CD4-positive, alpha-beta T cell treated with Interleukin-10 for 1 hour (primary cell): ENCODE measurements around the gene QDPR.
"Not testable (repeated sequence)": the region's sequence is repeated elsewhere in the genome, so short reads cannot be mapped to it uniquely, and the experiment has no call there.

ENCODE experiments used
- DNase-seq: peaks from one replicate; pipeline ENCODE4 v3.0.0-alpha.2; 2020

The QDPR gene

DNA sequence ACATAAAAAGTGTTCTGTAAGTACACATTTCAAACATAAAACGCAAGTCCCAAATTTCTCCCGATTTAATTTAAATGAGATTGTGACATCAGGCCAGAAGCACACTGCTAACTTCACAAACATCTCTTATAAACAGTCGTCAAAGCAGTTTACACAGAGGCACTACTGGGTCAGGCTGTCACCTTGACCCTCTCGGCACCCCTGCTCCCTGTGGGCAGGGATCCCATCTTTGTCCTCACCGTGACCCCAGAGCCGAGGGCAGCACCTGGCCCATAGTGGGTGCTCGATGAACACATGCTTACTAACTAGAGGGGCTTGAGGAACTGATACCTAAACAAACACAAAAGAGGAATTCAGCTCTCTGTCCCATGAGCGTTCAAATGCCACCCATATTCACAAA, 22.2 kb downstream of the QDPR start:
- no peak for DNase-seq

DNA sequence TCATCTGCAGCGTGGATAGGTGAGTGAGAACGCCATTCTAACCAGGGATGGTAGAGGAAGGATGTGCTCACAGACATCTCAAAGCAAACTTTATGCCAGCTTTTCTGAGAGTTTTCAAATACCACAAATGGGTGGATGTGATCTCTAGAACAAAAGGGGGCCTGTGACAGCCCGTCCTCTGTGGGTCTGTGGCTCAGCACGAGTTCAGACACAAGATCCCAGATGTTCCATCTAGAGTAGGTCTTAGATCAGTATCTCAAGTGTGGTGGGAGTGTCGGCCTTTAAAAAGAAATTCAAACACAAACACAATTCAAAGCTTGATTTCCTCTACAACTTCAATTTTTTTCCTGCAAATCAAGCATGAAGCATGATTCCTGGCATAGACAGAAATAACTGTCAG, 22.8 kb downstream of the QDPR start:
- DNase-seq = no peak

DNA sequence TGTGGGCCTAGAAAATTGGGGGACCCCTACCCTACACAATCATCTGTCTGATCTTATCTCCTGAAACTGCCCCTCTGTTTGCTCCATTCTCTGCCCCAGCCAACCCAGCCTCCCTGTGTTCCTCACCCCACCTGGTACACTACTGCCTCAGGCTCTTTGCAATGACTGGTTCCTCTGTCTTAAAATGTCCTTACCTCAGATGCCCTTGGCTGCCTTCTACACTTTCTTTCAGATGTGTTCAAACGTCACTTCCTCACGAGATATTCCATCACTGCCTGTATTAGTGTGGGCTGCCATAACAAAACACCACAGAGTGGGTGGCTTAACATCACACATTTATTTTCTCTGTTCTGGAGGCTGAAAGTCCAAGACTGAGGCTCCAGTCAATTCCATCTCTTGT, 29.2 kb downstream of the QDPR start:
- DNase-seq = no peak

DNA sequence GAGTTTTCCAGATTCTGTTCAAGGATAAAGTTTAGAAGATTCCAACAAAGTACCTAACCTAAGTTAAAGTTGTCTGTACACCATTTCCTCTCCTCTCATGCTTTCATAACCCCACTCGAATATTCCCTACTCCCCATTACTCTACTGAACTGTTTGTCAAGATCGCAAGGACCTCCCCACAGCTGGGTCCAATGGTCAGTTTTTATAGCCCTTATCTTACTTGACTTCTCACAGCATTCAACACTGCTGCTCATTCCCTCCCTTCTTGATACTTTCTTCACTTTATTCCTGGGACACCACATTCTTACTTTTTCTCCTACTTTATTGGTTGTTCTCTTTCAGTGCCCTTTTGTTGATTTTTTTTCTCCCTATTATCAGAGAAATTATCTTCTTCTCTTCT, 30.9 kb downstream of the QDPR start:
- no peak for DNase-seq

DNA sequence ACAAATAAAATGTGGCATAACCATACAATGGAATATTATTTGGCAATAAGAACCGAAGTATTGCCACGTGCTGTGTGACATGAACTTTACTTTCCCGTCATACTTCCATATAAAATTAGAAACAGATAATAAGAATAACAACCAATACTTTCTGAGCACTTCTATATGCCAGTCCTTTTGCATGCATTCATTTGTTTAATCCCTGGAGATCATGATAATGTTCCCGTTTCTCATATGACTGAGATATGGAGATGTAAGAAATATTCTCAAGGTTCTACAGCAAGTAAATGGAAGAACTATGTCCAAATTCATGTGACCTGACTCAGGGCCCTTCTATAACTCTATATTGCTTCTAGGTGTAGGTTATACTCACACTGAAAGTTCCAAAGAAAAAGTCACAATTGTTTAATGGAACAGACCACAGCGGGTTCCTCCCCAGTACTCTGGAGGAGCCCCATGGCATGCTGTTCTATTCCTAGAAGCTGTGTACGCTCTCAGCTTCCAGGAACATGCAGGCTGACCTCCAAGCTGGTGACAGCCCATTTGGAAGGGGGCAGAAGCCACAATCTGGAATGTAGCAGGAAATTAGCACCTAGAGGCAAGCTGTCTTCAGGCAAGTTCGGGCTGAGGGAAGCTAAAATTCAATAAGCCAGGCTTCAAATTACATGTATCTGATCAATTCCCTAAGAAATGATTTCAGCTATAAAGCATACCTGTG, 31.5 kb downstream of the QDPR start:
- DNase-seq = no peak

- no peak for DNase-seq
Measured at GRCh38 chr4:17477774-17478472, 34.0 kb downstream of the QDPR start.

GRCh38 chr4:17476853-17477252, 35.0 kb downstream of the QDPR start:
- DNase-seq = no peak

DNA sequence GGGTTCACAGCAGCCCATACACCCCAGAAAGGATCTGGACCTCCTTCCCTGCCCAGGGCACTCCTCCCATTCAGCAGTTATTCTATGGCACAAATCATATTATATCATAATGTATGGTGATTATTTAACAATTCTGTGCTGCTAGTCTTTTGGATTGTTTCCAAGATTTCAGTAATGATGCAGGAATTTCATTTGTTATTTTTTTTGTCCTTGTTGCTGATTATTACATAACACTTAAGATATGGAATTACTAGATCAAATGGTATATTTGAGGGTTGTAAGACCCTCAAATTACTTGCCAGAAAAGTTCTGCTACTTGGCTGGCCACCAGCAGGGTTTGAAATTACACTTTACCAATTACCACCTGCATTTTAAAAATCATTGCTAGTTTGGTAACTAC, 36.4 kb downstream of the QDPR start:
- no peak for DNase-seq

DNA sequence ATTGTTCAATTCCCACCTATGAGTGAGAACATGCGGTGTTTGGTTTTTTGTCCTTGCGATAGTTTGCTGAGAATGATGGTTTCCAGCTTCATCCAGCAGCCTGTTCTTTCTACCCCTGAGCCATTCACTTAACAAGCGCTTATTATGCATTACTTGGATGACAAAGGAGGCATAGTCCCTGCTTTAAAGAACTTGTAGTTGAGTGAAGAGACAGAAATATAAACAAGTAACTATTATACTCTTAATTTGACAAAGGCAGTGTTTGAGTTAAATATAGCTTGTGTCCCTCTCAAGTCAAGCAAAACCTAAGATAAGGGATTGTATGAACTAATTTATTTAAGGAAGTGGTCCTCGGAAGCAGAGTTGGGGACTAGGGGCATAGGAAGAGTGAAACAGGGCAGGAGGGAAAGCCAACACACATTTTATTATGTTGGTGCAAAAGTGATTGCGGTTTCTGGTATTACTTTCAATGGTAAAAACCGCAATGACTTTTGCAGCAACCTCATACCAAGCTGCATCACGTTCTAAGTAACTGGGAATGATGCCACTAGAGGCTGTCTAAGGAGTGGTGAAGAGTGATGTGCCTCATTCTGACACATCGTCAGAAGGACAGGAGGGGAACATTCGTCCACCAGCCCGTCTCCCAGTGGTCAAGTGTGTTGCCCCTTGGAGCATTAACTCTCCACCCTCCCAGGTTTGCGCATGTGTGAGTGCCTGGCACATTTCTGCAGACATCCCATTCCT, 41.8 kb downstream of the QDPR start:
- no peak for DNase-seq

- DNase-seq = no peak
Measured at GRCh38 chr4:17468619-17469221, 43.2 kb downstream of the QDPR start.

GRCh38 chr4:17463606-17464005, 48.3 kb downstream of the QDPR start:
- DNase-seq = no peak

GRCh38 chr4:17450269-17450804, 61.6 kb downstream of the QDPR start:
- no peak for DNase-seq

- no peak for DNase-seq
Measured at GRCh38 chr4:17448689-17449088, 63.2 kb downstream of the QDPR start.

GRCh38 chr4:17447675-17448298, 64.1 kb downstream of the QDPR start:
- DNase-seq = peak; percentile 63

GRCh38 chr4:17447056-17447455, 64.8 kb downstream of the QDPR start:
- no peak for DNase-seq

- not testable (repeated sequence) for DNase-seq
Measured at GRCh38 chr4:17442477-17442876, 69.4 kb downstream of the QDPR start.

DNA sequence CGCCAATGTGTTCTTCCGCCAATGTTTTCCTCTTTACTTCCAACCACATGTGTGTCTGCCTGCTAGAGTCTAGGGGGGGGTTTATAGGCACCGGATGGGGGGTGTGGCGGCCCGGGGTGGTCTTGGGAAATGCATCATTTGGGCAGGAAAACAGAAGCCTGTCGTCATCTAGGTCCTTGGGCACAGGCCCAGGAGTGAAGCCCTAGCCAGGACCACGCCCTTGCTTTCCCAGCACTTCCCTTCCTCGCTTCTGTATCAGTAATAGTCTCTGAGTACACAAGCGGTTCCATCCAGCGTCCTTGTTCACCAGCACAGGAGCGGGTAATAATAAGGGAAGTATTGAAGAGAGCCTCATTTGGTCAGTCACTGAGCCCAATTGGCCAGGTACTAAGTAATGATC, 74.5 kb downstream of the QDPR start:
- no peak for DNase-seq

- no peak for DNase-seq
Measured at GRCh38 chr4:17436750-17437090, 75.2 kb downstream of the QDPR start.
